ENCODE measurements around the gene DAZAP2.

DNA sequence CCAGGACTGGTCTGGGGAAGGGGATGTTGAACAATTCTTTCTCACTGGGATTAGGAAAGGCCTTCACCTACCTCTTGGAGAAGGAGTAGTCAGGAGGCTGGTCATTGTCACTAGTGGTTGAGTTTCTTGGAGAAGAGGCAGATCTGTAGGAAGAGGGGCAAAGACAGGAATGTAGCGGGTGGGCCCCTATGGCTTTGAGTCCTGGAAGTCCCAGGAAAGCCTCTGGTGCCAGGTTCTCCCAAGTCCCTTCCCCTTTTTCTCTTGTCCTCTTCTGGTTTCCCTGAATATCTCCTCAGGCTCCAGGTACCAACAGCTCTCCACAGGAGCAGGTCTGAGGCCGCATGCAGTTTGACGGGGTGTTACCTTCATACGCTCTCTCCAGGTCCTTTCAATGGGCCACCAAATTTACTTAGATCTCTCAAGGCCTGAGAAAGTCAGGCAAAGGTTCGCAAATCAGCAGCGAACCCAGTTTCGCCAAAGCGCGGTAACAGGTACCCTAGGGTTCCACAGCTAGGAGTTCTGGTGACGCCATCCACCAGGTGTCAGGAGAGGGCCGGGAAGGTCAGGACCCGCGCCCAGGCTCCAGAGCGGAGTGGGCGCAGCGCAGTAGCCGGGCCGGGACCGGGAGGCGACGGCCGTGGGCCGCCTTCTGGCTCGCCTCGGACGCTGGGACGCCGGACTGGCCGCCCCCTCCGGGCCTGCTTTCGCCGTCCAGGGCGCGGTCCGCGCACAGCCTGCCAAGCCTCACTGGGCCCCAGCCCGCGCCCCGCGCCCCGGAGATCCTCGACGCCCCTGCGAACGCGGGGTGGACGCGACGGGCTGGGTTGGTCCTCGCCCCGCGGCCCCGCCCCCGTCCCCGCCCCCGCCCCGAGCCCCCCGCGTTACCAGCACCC, 30.8 kb downstream of the DAZAP2 start:
- TF ChIP-seq, protein P1, sequence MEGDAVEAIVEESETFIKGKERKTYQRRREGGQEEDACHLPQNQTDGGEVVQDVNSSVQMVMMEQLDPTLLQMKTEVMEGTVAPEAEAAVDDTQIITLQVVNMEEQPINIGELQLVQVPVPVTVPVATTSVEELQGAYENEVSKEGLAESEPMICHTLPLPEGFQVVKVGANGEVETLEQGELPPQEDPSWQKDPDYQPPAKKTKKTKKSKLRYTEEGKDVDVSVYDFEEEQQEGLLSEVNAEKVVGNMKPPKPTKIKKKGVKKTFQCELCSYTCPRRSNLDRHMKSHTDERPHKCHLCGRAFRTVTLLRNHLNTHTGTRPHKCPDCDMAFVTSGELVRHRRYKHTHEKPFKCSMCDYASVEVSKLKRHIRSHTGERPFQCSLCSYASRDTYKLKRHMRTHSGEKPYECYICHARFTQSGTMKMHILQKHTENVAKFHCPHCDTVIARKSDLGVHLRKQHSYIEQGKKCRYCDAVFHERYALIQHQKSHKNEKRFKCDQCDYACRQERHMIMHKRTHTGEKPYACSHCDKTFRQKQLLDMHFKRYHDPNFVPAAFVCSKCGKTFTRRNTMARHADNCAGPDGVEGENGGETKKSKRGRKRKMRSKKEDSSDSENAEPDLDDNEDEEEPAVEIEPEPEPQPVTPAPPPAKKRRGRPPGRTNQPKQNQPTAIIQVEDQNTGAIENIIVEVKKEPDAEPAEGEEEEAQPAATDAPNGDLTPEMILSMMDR (IDR thresholded peaks at IDR 0.05): no peak
- no peak for TF ChIP-seq POLR2A (IDR thresholded peaks at IDR 0.05)
